GM23338 (cell line): ENCODE measurements around the gene PPP2R3B.

Source experiments
- CREB1 ChIP-seq: fragments of 250-450 bp; sonication (Bioruptor Pico); IDR thresholded peaks from 2 replicates; pipeline ENCODE4 v1.5.0; 2020; ENCODE audit warnings: low read depth, mild to moderate bottlenecking, moderate library complexity
- CTCF ChIP-seq, 2 experiments: fragments of 200-600 bp in 1 of 2; sonication (generic) in 1 of 2; conservative IDR thresholded peaks; 2 replicates each; pipeline versions ENCODE4 v1.5.1 to v1.6.1; 2016 to 2017; ENCODE audit warnings: antibody characterized with exemption in 2 of 2, low read depth in 2 of 2, mild to moderate bottlenecking in 2 of 2, moderate library complexity in 1 of 2
- ETS1 ChIP-seq: IDR thresholded peaks from 2 replicates; pipeline ENCODE4 v1.6.1; 2016; ENCODE audit warnings: antibody characterized with exemption
- EZH2 ChIP-seq: fragments of 200-600 bp; sonication (generic); IDR thresholded peaks from one replicate; pipeline ENCODE4 v1.8.0; 2017; ENCODE audit warnings: antibody characterized with exemption, mild to moderate bottlenecking, low read depth; ENCODE audit not compliant: unreplicated experiment
- POLR2AphosphoS5 ChIP-seq: IDR thresholded peaks from 2 replicates; pipeline ENCODE4 v1.6.1; 2016; ENCODE audit warnings: antibody characterized with exemption, low read depth

DNA sequence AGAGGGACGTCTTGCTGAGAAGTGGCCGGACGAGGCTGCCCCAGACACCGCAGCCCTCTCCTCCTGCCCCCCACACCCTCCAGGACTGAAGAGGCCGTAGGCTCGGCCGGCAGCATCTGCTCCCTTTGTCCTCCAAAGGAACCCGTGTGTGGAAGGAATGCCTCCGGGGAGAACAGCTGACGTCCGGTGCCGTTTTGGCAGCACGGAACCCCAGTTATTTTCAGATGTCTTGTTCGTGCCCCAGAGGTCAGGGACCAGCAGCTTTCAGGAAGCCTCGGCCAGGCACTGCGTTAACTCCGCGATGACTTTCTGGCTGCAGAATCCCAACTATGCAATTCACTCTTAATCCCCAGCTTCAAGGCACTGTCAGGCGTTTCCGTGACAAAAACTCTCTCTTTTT lies 10.9 kb upstream of the PPP2R3B start:
- TF ChIP-seq CTCF (conservative IDR thresholded peaks at IDR 0.05; ENCODE audit: low read depth in 2 of 2): no peak
- no peak for TF ChIP-seq CREB1
- no peak for TF ChIP-seq EZH2
- no peak for TF ChIP-seq POLR2AphosphoS5
- no peak for TF ChIP-seq ETS1
